ENCODE data around the gene ITPK1. TPM values are rescaled to one million over a fixed set of nuclear protein-coding genes. Genes with fewer than 3 reads are reported as not detected.

Gene ITPK1
- total RNA-seq, 4 donors from 2014 or later: 64.8 to 235 (median 128) TPM

GRCh38 chr14:93035917-93036651, 79.6 kb downstream of the ITPK1 start:
- Histone ChIP-seq H3K36me3 (no peaks in the 10 kb centered on the region), H3K27me3 (no peaks in the 10 kb centered on the region), H3K9me3 (no peaks in the 10 kb centered on the region), H3K4me3 (no peak overlapping the region), H3K27ac (peak overlapping the region; percentile 47 to 89 (median 60)), H3K4me1 (peaks cover 46 to 86% (median 59%) of the 10 kb centered on the region in 4 donors)
- TF ChIP-seq CTCF (IDR thresholded peaks at IDR 0.05): no peak
- TF ChIP-seq POLR2AphosphoS5 (IDR thresholded peaks at IDR 0.05): no peak
- no peak for TF ChIP-seq EP300 (IDR thresholded peaks at IDR 0.05; ENCODE audit: low read depth)
- no peak for TF ChIP-seq POLR2A (IDR thresholded peaks at IDR 0.05)
- no peak for DNase-seq
- in situ Hi-C loops (cut with MboI; ENCODE audit: low pct_ligation_motif_present in 1 of 4, low pct_unique_long_range_greater_than_20kb in 1 of 4, low sequenced_read_pairs in 3 of 4) (no loop called here), intact Hi-C loops (cut with DNase I; ENCODE audit: low total_unique reads) (loop anchor here (10.0 kb wide), 1 partner anchor 79 kb away; the partner anchor contains the start of gene ITPK1)
- 40 to 59% methylated on average over 1 to 20 of the region's 22 CpGs for WGBS, 2 donors (ENCODE audit: low coverage in 1 of 2)

- in situ Hi-C loops (cut with MboI; ENCODE audit: low pct_ligation_motif_present in 1 of 4, low pct_unique_long_range_greater_than_20kb in 1 of 4, low sequenced_read_pairs in 3 of 4): no loop called here
- Histone ChIP-seq H3K36me3 (no peaks in the 10 kb centered on the region), H3K27ac (peak overlapping the region; percentile 47 to 89 (median 60))
These were observed 80.2 kb downstream of the ITPK1 start for GRCh38 chr14:93035585-93035916.

GRCh38 chr14:93034671-93034994, 81.1 kb downstream of the ITPK1 start:
- Histone ChIP-seq H3K9me3 (no peaks in the 10 kb centered on the region), H3K27me3 (no peaks in the 10 kb centered on the region), H3K4me1 (peaks cover 31 to 78% (median 46%) of the 10 kb centered on the region in 4 donors), H3K4me3 (no peak overlapping the region), H3K27ac (peak overlapping the region; percentile 46 to 89 (median 60)), H3K36me3 (no peaks in the 10 kb centered on the region)
- WGBS, 2 donors (ENCODE audit: low coverage in 1 of 2): 81% methylated on average over 4 of the region's 5 CpGs; no CpG with 5 or more reads in 1 of the 2 donors
- in situ Hi-C loops (cut with MboI; ENCODE audit: low pct_ligation_motif_present in 1 of 4, low pct_unique_long_range_greater_than_20kb in 1 of 4, low sequenced_read_pairs in 3 of 4) (no loop called here), intact Hi-C loops (cut with DNase I; ENCODE audit: low total_unique reads) (loop anchor here (10.0 kb wide), 1 partner anchor 80 kb away; the partner anchor contains the start of gene ITPK1)
- no peak for TF ChIP-seq POLR2AphosphoS5 (IDR thresholded peaks at IDR 0.05)
- TF ChIP-seq CTCF (IDR thresholded peaks at IDR 0.05): peak in 1 of 5 experiments; percentile 8
- no peak for DNase-seq

More at GRCh38 chr14:93035585-93035916, 80.2 kb downstream of the ITPK1 start:
- intact Hi-C loops (cut with DNase I; ENCODE audit: low total_unique reads): loop anchor here (10.0 kb wide), 1 partner anchor 79 kb away; the partner anchor contains the start of gene ITPK1
- no peak overlapping the region for H3K4me3 ChIP-seq
- 87 to 100% methylated on average over 2 to 5 of the region's 5 CpGs for WGBS, 2 donors (ENCODE audit: low coverage in 1 of 2)
- H3K27me3 ChIP-seq: no peaks in the 10 kb centered on the region
- H3K4me1 ChIP-seq: peaks cover 40 to 86% (median 55%) of the 10 kb centered on the region in 4 donors
- no peak for DNase-seq
- H3K9me3 ChIP-seq: no peaks in the 10 kb centered on the region
- TF ChIP-seq CTCF (IDR thresholded peaks at IDR 0.05) (no peak), POLR2AphosphoS5 (IDR thresholded peaks at IDR 0.05) (no peak), EP300 (IDR thresholded peaks at IDR 0.05; ENCODE audit: low read depth) (no peak), POLR2A (IDR thresholded peaks at IDR 0.05) (no peak)

DNA sequence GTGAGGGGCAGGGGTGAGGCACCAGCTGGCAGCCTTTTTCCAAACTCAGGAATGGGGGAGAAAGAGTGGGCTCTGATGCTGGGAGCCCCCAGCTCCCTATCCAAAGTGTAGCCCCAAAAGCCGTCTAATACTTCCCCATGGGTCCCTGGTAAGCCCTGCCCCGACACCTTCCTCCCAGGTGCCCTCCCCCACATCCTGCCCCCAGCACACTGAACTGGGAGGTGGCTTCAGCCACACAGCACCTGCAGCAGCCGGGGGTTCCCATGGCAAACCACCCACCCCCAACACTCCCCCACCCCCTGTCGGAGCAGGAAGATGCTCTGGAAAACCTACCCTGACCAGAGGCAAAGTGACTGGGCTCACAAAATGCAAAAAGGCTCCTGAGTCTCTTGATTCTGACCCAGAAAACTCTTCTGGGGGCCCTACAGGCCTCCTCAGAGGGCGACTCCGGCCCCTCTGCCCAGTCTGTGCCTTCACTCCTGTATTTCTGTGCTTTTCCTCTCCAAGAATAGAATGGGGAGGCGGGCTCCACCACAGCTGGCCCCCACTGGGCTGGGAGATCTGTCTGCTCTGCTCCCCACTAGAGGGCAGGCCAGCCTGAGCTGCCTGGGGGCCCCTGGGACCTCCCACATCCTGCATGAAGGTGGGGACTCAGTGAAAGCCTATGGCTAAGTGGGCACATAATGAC, 81.6 kb downstream of the ITPK1 start:
- peaks cover 26 to 73% (median 42%) of the 10 kb centered on the region in 4 donors for H3K4me1 ChIP-seq
- intact Hi-C loops (cut with DNase I; ENCODE audit: low total_unique reads): loop anchor here (10.0 kb wide), 1 partner anchor 81 kb away; the partner anchor contains the start of gene ITPK1
- in situ Hi-C loops (cut with MboI; ENCODE audit: low pct_ligation_motif_present in 1 of 4, low pct_unique_long_range_greater_than_20kb in 1 of 4, low sequenced_read_pairs in 3 of 4): no loop called here
- 66 to 68% methylated on average over 2 to 7 of the region's 7 CpGs for WGBS, 2 donors (ENCODE audit: low coverage in 1 of 2)
- no peaks in the 10 kb centered on the region for H3K9me3 ChIP-seq
- peak overlapping the region; percentile 46 to 89 (median 60) for H3K27ac ChIP-seq
- no peak overlapping the region for H3K4me3 ChIP-seq
- no peaks in the 10 kb centered on the region for H3K27me3 ChIP-seq
- no peak for TF ChIP-seq EP300 (IDR thresholded peaks at IDR 0.05; ENCODE audit: low read depth)
- TF ChIP-seq POLR2AphosphoS5 (IDR thresholded peaks at IDR 0.05): no peak
- TF ChIP-seq CTCF (IDR thresholded peaks at IDR 0.05): peak; percentile 35 to 54 (median 43)
- no peaks in the 10 kb centered on the region for H3K36me3 ChIP-seq
- DNase-seq: no peak

Measured in transverse colon (tissue), 4 donors.